ENCODE measurements around the gene MAP3K13.

GRCh38 chr3:185503521-185503920 is 140.6 kb downstream of the MAP3K13 start:
- TF ChIP-seq CTCF (IDR thresholded peaks at IDR 0.05) (no peak), POLR2A (IDR thresholded peaks at IDR 0.05) (no peak)

Data from ovary (tissue), 3 donors.